Measurements from ENCODE around the gene ITGA11. TPM values are rescaled to one million over a fixed set of nuclear protein-coding genes. Genes with fewer than 3 reads are reported as not detected.

The ITGA11 gene
- total RNA-seq, 1 experiment from 2014 or later = 0.70 TPM

DNA sequence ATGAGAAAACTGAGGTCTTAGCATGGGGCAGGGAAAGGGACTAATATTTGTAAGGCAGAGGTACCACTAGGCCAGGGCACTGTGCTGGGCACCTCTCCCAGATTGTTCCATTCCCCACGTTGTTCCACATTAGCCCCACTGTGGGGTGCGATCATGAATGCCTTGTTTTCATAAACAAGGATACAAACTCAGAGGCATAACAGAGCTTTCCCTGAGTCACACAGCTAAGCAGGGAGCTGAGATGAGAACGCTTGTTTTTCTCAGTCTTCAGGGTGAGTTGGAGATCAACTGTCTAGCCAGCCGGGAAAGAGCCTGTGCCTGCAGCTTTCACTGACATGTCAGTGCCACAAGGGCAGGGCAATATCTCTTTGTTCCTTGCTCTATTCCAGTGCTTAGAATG, 47.9 kb upstream of the ITGA11 start:
- Histone ChIP-seq H3K4me2 (no peak overlapping the region), H3K9me2 (ENCODE audit: insufficient read depth) (no peaks in the 10 kb centered on the region), H3K4me1 (replicated peaks; ENCODE audit: insufficient read depth) (no peaks in the 10 kb centered on the region), H4K20me1 (ENCODE audit: insufficient read depth) (no peaks in the 10 kb centered on the region), H3K4me3 (no peak overlapping the region), H3K9me3 (ENCODE audit: insufficient read depth, low read depth) (no peaks in the 10 kb centered on the region), H3K36me3 (ENCODE audit: low read depth) (no peaks in the 10 kb centered on the region), H3K79me2 (ENCODE audit: low read depth) (no peaks in the 10 kb centered on the region), H3F3A (ENCODE audit: insufficient read depth, low read depth) (no peaks in the 10 kb centered on the region), H3K27me3 (ENCODE audit: insufficient read depth, low read depth) (peaks cover 42% of the 10 kb centered on the region), H2AFZ (no peak overlapping the region), H3K27ac (no peak overlapping the region)
- ChIA-PET CTCF (no interaction called here), POLR2A (ENCODE audit: unreplicated experiment) (no interaction called here)
- intact Hi-C loops (cut with micrococcal nuclease; ENCODE audit: unreplicated experiment) = no loop called here
- DNase-seq = no peak
- TF ChIP-seq, protein P1, sequence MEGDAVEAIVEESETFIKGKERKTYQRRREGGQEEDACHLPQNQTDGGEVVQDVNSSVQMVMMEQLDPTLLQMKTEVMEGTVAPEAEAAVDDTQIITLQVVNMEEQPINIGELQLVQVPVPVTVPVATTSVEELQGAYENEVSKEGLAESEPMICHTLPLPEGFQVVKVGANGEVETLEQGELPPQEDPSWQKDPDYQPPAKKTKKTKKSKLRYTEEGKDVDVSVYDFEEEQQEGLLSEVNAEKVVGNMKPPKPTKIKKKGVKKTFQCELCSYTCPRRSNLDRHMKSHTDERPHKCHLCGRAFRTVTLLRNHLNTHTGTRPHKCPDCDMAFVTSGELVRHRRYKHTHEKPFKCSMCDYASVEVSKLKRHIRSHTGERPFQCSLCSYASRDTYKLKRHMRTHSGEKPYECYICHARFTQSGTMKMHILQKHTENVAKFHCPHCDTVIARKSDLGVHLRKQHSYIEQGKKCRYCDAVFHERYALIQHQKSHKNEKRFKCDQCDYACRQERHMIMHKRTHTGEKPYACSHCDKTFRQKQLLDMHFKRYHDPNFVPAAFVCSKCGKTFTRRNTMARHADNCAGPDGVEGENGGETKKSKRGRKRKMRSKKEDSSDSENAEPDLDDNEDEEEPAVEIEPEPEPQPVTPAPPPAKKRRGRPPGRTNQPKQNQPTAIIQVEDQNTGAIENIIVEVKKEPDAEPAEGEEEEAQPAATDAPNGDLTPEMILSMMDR (conservative IDR thresholded peaks at IDR 0.05) = no peak
- BruUV-seq (replicated peaks) = no TSS peak

DNA sequence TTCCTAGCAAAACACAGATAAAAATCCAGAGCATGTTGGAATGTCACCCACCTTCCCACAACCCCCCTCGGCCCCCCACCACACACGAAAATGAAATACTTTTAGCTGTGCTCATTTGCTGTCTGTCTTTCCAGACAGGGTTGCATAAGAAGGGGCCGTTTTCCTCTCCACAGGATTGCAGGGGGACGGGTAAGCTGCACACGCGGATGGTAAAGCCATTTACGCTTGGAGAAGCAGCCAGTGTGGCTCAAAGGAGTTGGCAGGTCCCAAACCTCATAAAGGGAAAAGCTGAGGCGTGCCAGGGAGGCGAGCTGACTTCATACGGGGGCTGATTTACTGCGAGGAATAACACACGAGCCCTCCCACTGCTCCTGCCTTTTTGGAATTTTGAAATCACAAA, 47.4 kb upstream of the ITGA11 start:
- Histone ChIP-seq H3K9me3 (ENCODE audit: insufficient read depth, low read depth) (no peaks in the 10 kb centered on the region), H3K36me3 (ENCODE audit: low read depth) (no peaks in the 10 kb centered on the region), H3K4me3 (no peak overlapping the region), H3K27me3 (ENCODE audit: insufficient read depth, low read depth) (peaks cover 46% of the 10 kb centered on the region), H3F3A (ENCODE audit: insufficient read depth, low read depth) (no peaks in the 10 kb centered on the region), H3K4me2 (no peak overlapping the region), H2AFZ (no peak overlapping the region), H3K9me2 (ENCODE audit: insufficient read depth) (no peaks in the 10 kb centered on the region), H3K4me1 (replicated peaks; ENCODE audit: insufficient read depth) (no peaks in the 10 kb centered on the region), H3K27ac (no peak overlapping the region), H4K20me1 (ENCODE audit: insufficient read depth) (no peaks in the 10 kb centered on the region), H3K79me2 (ENCODE audit: low read depth) (no peaks in the 10 kb centered on the region)
- CTCF ChIA-PET = no interaction called here
- intact Hi-C loops (cut with micrococcal nuclease; ENCODE audit: unreplicated experiment) = no loop called here
- no TSS peak for BruUV-seq (replicated peaks)
- DNase-seq = no peak
- TF ChIP-seq, protein P1 (conservative IDR thresholded peaks at IDR 0.05) = no peak
- no peak for TF ChIP-seq EZH2 (IDR thresholded peaks at IDR 0.05; ENCODE audit: low read depth)
- POLR2A ChIA-PET (ENCODE audit: unreplicated experiment) = no interaction called here

DNA sequence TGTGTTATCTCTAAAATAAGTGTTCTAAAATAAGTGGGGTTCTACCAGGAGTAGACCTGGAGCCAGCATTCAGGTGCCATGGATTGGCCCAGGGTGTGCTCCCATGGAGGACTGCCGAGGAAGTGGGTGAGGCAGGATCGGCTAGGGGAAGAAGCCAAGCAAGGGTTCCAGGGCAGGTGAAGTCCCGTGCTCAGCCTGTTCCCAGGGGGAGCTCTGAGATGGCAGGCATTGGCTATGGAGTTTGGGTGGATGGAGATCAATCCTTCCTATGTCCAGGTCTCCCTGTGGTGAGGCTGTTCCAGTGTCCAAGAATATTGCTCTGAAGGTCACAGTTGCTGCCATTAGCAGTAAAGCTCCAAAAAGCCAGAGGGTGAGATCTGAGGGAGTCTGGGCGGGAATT, 46.9 kb upstream of the ITGA11 start:
- Histone ChIP-seq H4K20me1 (ENCODE audit: insufficient read depth) (no peaks in the 10 kb centered on the region), H3K4me3 (no peak overlapping the region), H3K79me2 (ENCODE audit: low read depth) (no peaks in the 10 kb centered on the region), H3K27ac (no peak overlapping the region), H3F3A (ENCODE audit: insufficient read depth, low read depth) (no peaks in the 10 kb centered on the region), H3K4me1 (replicated peaks; ENCODE audit: insufficient read depth) (no peaks in the 10 kb centered on the region), H2AFZ (no peak overlapping the region), H3K9me2 (ENCODE audit: insufficient read depth) (no peaks in the 10 kb centered on the region), H3K27me3 (ENCODE audit: insufficient read depth, low read depth) (peaks cover 43% of the 10 kb centered on the region), H3K36me3 (ENCODE audit: low read depth) (no peaks in the 10 kb centered on the region), H3K4me2 (no peak overlapping the region), H3K9me3 (ENCODE audit: insufficient read depth, low read depth) (no peaks in the 10 kb centered on the region)
- no TSS peak for BruUV-seq (replicated peaks)
- no peak for TF ChIP-seq EZH2 (IDR thresholded peaks at IDR 0.05; ENCODE audit: low read depth)
- TF ChIP-seq, protein P1 (conservative IDR thresholded peaks at IDR 0.05) = no peak
- ChIA-PET POLR2A (ENCODE audit: unreplicated experiment) (no interaction called here), CTCF (no interaction called here)
- intact Hi-C loops (cut with micrococcal nuclease; ENCODE audit: unreplicated experiment) = no loop called here
- no peak for DNase-seq

Measured in PC-9 (cell line).